ENCODE results near the gene PRR7. TPM values are rescaled to one million over a fixed set of nuclear protein-coding genes. Genes with fewer than 3 reads are reported as not detected.
A peak's percentile ranks its signal among the peaks of the same experiment; 100 is the strongest.

PRR7 gene
- total and polyA plus RNA-seq, 2 experiments from 2014 or later, result 27.1 to 29.0 TPM

DNA sequence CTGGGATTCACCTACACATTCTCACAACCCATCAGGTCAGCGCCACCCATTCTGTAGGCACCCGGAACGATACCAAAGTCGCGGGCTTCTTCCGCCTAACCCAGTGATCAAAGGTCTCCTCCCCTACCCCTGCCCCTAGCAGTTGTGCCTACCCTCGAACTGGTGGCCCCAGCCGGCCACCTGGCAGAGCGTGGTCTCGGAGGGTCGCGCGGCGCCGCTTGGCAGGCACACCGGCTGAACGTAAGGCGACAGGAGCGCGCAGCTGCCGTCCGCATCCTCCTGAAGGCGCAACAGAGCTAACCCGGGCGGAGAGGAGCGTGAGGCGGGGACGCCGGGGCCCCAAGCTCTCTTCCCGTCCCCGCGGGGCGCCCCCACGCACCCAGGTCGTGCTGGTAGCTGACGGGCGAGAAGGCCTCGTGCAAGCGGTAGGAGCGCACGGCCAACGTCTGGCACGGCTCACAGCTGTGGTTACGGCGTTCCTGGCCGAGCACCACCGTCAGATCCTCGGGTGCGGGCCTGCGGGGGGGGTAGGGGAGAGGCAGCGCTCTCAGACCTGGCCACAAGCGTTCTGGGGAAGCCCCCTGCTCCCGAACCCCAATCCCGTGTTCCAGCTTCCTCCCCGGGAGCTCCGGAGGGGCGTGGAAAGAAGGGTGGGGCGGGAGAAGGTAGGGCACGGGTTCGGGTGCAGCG is 43.4 kb upstream of the PRR7 start:
- Histone ChIP-seq H3K36me3 (no peaks in the 10 kb centered on the region), H3K9me3 (ENCODE audit: low read depth) (no peaks in the 10 kb centered on the region), H3K27me3 (peaks cover 73% of the 10 kb centered on the region), H3K27ac (no peak overlapping the region), H3K4me3 (peak overlapping the region; percentile 38), H3K4me1 (ENCODE audit: low read depth) (no peaks in the 10 kb centered on the region)
- DNase-seq (ENCODE audit: low read depth in 1 of 2, low spot score in 1 of 2), result peak in 1 of 2 donors; percentile 34
- TF ChIP-seq, protein P1, sequence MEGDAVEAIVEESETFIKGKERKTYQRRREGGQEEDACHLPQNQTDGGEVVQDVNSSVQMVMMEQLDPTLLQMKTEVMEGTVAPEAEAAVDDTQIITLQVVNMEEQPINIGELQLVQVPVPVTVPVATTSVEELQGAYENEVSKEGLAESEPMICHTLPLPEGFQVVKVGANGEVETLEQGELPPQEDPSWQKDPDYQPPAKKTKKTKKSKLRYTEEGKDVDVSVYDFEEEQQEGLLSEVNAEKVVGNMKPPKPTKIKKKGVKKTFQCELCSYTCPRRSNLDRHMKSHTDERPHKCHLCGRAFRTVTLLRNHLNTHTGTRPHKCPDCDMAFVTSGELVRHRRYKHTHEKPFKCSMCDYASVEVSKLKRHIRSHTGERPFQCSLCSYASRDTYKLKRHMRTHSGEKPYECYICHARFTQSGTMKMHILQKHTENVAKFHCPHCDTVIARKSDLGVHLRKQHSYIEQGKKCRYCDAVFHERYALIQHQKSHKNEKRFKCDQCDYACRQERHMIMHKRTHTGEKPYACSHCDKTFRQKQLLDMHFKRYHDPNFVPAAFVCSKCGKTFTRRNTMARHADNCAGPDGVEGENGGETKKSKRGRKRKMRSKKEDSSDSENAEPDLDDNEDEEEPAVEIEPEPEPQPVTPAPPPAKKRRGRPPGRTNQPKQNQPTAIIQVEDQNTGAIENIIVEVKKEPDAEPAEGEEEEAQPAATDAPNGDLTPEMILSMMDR (IDR thresholded peaks at IDR 0.05; ENCODE audit: low read depth, low read length), result no peak

- Histone ChIP-seq H3K9me3 (ENCODE audit: low read depth) (no peaks in the 10 kb centered on the region), H3K27me3 (peaks cover 81% of the 10 kb centered on the region), H3K27ac (no peak overlapping the region), H3K4me3 (peak overlapping the region; percentile 38), H3K36me3 (no peaks in the 10 kb centered on the region), H3K4me1 (ENCODE audit: low read depth) (no peaks in the 10 kb centered on the region)
- TF ChIP-seq, protein P1 (IDR thresholded peaks at IDR 0.05; ENCODE audit: low read depth, low read length), result peak; percentile 68
- peak; percentile 84 to 90 for DNase-seq (ENCODE audit: low read depth in 1 of 2, low spot score in 1 of 2)
These were observed 42.6 kb upstream of the PRR7 start for GRCh38 chr5:177403792-177404640.

GRCh38 chr5:177404641-177405179 is 41.9 kb upstream of the PRR7 start:
- Histone ChIP-seq H3K9me3 (ENCODE audit: low read depth) (no peaks in the 10 kb centered on the region), H3K27me3 (peaks cover 86% of the 10 kb centered on the region), H3K4me3 (peak overlapping the region; percentile 38), H3K27ac (no peak overlapping the region), H3K4me1 (ENCODE audit: low read depth) (no peaks in the 10 kb centered on the region), H3K36me3 (no peaks in the 10 kb centered on the region)
- no peak for DNase-seq (ENCODE audit: low read depth in 1 of 2, low spot score in 1 of 2)
- TF ChIP-seq, protein P1 (IDR thresholded peaks at IDR 0.05; ENCODE audit: low read depth, low read length), result no peak

DNA sequence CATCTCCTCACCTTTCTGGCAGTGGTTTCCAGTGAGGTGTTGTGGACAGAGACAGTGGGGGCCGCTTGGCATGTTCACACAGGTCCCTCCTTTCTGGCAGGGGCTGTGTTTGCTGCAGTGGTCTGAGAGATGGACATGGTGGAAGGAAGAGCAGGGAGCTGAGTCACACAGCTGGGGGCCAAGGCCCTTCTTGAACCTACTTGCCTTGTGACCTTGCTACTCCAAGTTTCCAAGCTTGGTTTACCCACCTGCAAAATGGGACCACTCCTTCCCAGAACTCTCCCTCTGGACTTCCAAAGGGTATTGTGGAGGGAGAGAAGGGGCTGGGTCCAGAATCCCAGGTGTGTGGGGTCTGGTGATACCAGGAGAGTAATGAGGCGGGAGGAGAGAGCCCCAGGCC is 41.3 kb upstream of the PRR7 start:
- no peak overlapping the region for H3K27ac ChIP-seq
- H3K4me3 ChIP-seq, result no peak overlapping the region
- TF ChIP-seq, protein P1 (IDR thresholded peaks at IDR 0.05; ENCODE audit: low read depth, low read length), result no peak
- no peaks in the 10 kb centered on the region for H3K9me3 ChIP-seq (ENCODE audit: low read depth)
- no peaks in the 10 kb centered on the region for H3K36me3 ChIP-seq
- H3K27me3 ChIP-seq, result peaks cover 86% of the 10 kb centered on the region
- no peaks in the 10 kb centered on the region for H3K4me1 ChIP-seq (ENCODE audit: low read depth)
- DNase-seq (ENCODE audit: low read depth in 1 of 2, low spot score in 1 of 2), result no peak

GRCh38 chr5:177405805-177406204 is 40.8 kb upstream of the PRR7 start:
- Histone ChIP-seq H3K9me3 (ENCODE audit: low read depth) (no peaks in the 10 kb centered on the region), H3K27ac (no peak overlapping the region), H3K4me1 (ENCODE audit: low read depth) (no peaks in the 10 kb centered on the region), H3K4me3 (no peak overlapping the region), H3K27me3 (peaks cover 83% of the 10 kb centered on the region), H3K36me3 (no peaks in the 10 kb centered on the region)
- TF ChIP-seq, protein P1 (IDR thresholded peaks at IDR 0.05; ENCODE audit: low read depth, low read length), result no peak
- DNase-seq (ENCODE audit: low read depth in 1 of 2, low spot score in 1 of 2), result no peak

Measured in cardiac muscle cell (in vitro differentiated cells and primary cell).